Endothelial cell of hepatic sinusoid (primary cell): Measurements from ENCODE around the gene P2RX2.
"Not testable (repeated sequence)": the region's sequence is repeated elsewhere in the genome, so short reads cannot be mapped to it uniquely, and the experiment has no call there.

Experiments
- in situ Hi-C: cut with HindIII; loops from 2 replicates; pipeline ENCODE4 v1.10.0; 2017; ENCODE audit warnings: low sequenced_read_pairs

P2RX2 gene

DNA sequence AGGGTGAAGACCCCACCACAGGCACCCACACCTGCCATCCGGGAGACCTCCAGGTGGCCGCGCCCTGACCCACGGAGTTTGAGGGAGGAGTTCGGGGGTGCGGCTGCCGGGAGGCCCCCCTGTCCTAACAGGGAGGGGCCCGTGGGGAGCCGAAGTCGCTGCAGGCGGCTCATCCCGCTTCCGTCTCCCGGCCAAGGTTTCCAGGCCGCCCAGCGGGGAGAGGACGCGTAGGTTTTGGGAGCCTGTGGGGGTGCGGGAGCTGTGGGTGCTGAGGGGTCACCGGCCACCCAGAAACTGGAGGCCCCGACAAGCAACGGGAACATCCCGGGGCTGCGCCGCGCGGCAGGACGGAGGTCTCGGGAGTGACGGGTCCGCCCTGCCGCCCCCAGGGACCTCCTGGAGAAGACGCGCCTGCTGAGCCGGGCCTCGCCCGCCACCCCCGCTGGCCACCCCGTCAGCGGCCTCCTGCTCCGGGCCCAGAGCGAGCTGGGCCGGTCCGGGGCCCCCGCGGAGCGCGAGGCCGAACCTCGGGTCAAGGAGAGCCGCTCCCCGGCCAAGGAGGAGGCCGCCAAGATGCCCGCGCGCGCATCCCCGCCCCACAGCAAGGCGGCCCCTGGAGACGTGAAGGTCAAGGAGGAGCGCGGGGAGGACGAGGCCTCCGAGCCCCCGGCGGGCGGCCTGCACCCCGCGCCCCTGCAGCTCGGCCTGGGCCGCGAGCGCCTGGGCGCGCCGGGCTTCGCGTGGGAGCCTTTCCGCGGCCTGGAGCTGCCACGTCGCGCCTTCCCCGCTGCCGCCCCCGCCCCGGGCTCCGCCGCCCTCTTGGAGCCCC is 35.8 kb upstream of the P2RX2 start:
- in situ Hi-C loops = no loop called here

DNA sequence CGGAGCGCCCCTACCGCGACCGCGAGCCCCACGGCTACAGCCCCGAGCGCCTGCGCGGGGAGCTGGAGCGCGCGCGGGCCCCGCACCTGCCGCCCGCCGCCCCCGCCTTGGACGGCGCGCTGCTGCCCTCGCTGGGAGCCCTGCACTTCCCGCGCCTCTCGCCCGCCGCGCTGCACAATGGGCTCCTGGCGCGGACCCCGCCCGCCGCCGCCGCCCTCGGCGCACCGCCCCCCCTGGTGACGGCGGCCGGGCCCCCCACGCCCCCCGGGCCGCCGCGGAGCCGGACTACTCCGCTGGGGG is 35.2 kb upstream of the P2RX2 start:
- in situ Hi-C loops = no loop called here

DNA sequence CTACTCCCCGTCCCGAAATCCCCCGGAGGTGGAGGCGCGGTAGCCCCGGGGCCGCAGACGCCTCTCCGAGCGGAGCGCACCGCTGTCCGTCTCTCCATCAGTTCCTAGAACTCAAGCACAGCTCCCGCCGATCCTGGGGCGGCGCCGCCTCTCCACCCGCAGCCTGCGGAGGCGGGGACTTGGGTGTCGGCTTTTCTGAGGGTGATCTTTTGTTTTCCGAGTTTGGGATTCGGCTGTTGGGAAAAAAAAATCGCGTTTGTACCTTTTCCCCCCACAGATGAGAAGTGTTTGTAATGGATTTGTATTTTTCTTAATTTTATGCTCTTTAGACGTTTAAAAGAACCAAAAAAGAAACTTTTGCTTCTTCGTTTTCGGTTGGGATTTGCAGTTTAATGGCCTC is 34.8 kb upstream of the P2RX2 start:
- in situ Hi-C loops = no loop called here

DNA sequence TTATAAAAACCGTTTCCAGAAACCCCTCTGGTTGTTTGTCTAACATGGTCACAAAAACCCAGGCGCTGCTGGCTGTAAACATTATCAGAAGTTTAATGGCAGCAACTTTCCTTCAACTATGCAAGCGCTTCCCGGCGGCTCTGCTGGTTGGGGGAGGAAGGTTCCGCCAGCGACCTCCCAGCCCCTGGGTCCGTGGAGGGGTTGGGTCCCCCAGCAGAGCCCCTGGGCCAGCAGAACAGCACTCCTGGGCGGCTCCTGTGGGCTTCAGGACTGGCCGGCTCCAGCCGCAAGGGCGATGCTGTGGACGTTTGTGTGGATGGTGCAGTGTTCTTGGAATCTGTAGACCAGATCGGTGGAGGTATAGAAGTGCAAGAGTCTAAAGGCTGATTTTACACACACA is 34.1 kb upstream of the P2RX2 start:
- in situ Hi-C loops = no loop called here

DNA sequence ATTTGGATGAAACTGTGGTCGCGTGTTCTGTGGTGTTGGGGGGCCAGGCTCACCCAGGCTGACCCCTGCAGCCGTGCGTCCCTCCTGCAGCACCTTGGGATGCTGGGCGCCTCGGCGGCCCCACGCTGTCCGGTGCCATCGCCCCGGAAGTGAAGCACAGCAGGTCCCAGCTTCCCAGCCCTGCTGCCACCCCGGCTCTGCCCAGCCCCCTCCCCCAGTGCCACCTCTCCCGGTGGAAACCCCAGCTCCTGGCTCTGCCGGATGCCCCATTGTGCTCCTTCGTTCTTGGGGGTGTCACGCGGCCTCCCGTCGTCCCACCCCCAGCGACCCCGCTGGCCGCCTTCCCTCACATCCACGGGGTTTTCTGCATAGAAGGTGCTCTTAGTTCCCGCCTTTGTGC is 33.4 kb upstream of the P2RX2 start:
- in situ Hi-C loops = no loop called here

DNA sequence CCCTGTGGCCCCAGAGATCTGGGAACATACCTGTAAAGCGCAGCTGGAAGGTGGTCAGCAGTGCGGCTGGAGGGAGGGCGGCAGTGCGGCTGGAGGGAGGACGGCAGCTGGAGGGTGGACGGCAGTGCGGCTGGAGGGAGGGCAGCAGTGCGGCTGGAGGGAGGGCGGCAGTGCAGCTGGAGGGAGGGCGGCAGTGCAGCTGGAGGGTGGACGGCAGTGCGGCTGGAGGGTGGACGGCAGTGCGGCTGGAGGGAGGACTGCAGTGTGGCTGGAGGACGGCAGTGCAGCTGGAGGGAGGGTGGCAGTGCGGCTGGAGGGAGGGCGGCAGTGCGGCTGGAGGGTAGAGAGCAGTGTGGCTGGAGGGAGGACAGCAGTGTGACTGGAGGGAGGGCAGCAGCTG is 31.6 kb upstream of the P2RX2 start:
- in situ Hi-C loops = no loop called here

DNA sequence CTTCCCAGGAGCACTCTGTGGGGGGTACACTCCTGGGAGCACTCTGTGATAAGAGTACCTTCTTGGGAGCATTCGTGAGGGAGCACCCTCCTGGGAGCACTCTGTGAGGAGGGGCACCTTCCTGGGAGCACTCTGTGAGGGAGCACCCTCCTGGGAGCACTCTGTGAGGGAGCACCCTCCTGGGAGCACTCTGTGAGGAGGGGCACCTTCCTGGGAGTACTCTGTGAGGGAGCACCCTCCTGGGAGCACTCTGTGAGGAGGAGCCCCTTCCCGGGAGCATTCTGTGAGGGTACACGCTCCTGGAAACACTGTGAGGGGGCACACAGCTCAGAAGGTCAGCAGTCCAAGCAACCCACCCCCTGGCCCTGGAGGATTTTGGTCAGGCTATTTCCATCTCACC is 30.8 kb upstream of the P2RX2 start:
- in situ Hi-C loops = no loop called here

DNA sequence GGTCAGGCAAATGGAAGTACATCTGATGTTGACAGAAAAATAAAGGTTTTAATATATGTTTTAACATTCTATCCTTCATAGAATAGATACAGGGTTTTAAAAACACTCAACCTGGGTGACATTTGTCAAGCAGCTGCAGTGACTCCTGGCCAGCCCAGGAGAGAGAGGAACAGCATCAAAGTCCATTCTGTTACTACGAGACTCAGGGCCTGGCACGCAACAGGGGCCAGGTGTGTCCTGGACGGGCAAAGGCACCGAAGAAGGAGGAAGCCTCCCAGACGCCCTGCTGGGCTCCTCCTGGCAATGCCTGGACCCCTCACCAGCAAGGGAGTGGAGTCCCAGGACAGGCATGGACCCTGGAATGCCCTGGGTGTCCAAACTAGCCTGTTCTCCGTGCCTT is 30.3 kb upstream of the P2RX2 start:
- in situ Hi-C loops = no loop called here

DNA sequence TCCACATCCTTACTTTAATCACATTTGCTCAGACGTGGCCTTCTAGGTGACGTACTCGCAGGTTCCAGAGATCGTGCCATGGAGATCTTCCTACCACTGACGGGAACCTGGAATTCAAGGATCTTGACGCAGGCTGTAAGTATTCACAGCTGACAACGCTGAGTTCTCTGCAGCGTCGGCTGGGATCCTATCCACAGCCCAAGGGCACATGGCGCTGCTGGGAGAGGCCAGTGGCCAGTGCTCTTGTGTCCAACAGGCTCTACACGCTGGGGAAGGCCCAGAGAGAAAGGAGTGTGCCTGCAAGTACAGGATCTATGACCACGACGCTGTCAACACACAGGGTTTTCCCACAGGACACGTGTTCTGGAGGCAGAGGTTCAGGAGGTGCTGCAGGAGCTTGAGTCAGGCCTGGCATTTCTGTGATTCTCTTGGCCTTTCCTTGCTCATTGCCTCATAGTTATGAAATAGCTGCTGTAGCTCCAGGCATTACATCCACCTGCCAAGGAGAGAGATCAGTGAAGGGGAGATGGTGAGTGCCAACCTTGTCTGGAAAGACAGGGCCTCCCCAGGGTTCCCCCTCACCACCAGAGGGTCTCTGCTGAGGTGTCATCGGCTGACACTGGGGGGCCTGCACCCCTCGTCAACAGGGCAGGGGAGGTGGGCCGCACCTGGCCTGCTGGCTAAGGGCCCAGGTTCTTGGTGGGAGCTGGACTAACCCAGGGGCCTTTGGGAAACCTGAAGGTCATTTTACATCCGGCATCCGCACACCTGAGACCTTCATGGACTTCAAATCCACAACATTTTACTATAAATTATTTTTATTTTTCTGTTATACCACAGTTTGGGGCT is 29.5 kb upstream of the P2RX2 start:
- in situ Hi-C loops = no loop called here

DNA sequence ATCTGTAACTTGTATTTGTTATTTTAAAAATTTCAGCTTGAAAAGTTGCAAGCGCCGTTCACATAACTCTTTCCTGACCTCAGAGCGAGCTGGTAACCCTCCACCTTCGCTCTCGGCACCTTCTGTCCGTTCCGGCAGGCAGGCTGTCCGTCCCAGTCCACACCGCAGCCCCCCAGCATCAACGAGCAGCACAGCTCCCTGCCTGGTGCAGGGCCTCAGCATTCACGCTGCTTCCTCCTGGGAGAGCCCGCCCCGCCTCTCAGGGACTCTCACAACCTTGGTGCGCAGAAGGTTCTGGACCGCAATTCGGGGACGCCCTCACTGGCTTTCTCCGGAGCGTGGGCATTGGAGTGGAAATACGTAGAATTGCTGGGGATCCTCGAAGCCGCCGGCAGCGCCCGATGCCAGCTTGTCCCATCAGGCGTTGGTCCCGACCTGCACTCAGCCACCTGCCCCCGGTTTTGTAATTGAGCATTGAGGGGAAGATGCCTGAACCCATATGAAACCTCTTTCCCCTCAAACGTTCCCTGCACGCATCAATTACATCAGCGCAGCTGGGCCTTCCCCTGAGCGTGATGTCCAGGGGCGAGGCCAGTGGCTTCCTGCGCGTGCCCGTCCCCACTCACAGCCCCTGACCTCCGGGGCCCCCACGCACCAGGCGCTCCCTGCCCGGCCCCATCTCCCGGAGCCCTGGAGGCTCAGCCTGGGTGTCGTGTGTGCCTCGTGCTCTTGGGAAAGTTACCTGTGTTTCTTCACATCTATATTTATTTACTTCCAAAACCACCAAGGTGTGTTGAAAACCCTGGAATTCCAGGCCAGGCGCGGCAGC is 27.3 kb upstream of the P2RX2 start:
- in situ Hi-C loops = no loop called here

DNA sequence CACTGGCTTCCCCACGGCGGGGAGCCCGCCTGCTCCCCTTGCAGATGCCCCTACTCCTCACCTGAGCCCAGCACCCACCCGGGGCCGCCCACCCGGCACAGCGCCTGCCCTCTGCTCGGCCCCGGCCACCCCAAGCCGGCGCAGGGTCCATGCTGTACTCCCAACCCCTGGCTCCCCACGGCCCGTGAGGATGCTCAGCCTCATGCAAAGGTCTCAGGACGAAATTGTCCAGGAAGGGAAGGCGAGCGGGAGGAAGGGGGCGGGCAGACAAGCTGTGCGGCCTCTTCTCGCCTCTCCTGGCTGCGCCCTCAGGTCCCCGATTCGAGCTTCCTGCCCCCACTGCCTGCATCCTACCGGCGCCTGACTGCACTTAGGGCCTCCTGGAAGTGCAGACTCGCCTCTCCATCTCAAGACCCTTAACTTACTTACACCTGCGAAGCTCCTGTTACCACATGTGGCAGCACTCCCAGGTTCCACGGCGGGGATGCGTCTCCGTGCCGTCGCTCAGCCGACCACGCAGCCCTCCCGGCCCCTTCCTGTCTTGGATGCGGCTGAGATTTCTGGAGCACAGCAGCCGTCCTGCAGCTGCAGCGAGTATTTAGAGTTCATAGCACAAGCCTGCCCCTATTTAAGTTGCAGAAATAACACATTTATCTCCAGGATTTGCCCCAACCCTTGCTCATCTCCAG is 26.1 kb upstream of the P2RX2 start:
- in situ Hi-C loops = no loop called here

DNA sequence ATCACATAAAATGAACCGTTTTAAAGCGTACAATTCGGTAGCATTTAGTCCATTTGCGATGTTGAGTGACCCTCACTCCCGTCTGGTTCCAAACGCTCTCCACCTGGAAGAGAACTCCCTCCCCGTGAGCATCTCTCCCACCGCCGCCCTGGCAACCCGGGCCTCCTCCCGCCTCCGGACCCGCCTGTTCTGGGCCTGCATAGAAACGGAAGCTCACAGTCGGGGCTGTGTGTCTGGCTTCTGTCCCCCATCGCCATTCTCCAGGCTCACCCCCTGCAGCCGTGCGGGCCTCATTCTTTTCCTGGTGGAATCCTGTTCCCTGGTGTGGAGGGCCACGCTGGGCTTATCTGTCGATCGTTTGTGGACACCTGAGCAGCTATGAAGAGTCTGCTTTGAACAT is 25.5 kb upstream of the P2RX2 start:
- in situ Hi-C loops = no loop called here

DNA sequence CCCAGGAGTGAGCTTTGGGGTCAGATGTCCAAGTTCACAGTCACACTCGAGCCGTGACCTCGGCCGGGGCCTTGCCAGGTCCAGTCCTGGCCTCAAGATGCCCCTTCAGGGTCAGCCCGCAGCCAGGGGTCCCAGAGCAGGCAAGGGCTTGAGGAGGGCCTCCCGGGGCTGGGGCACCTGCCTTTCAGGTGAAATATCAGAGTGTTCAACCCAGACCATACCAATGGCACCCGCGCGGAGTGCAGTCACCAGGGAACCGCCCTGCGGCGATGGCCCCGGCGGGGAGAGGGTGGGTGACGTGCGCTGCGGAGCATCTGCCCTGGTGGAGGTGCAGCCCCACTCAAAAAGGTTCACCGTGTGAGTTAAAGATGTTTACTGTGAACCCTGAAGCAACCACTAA is 25.1 kb upstream of the P2RX2 start:
- in situ Hi-C loops = no loop called here

DNA sequence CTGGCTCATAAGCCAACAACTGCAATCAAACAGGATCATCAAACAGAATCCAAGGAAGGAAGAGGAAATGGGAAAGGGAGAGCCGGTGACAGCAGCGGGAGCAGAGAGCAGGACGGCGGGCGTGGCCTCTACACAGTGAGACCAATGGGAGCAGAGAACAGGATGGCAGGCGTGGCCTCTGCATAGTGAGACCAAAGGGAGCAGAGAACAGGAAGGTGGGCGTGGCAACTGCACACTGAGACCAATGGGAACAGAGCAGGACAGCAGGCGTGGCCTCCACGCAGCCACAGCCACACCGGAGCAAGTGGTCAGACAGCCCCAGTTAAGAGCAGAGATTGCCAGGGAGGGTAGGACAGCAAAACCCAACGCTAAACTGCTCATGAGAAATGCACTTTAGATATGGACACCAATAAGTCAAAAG is 24.6 kb upstream of the P2RX2 start:
- in situ Hi-C loops = no loop called here

DNA sequence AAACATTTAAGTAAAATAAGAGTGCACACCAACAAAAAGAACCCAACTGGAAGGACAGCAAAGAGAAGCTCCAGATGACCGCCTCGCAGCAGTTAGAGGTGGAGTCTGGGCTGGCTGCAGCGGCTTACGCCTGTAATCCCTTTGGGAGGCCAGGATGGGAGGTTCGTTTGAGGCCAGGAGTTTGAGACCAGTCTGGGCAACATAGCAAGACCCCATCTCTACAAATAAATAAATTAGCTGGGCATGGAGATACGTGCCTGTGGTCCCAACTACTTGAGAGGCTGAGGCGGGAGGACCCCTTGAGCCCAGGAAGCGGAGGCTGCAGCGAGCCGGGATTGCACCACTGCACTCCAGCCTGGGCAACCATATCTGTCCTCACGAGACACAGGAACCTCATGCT is 23.4 kb upstream of the P2RX2 start:
- in situ Hi-C loops = no loop called here

DNA sequence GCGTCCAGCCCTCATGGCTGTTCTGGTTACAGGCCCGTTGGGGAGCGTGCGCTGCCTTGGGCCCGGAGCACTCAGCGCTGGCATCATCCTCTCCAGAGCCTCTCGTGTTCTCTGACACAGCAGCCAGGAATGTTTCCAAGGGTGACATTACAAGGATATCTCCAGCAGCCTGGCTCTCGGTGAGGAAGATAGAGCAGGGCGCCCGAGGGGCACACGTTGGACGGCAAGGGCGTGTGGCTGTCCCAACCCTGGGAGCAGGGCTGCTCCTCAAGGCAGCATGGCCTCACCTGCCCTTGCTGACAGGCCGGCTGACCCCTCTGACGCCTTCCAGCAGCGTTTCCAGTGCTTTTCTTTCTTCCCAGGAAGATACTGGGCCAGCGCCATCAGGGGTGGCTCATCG is 22.6 kb upstream of the P2RX2 start:
- in situ Hi-C loops = no loop called here

DNA sequence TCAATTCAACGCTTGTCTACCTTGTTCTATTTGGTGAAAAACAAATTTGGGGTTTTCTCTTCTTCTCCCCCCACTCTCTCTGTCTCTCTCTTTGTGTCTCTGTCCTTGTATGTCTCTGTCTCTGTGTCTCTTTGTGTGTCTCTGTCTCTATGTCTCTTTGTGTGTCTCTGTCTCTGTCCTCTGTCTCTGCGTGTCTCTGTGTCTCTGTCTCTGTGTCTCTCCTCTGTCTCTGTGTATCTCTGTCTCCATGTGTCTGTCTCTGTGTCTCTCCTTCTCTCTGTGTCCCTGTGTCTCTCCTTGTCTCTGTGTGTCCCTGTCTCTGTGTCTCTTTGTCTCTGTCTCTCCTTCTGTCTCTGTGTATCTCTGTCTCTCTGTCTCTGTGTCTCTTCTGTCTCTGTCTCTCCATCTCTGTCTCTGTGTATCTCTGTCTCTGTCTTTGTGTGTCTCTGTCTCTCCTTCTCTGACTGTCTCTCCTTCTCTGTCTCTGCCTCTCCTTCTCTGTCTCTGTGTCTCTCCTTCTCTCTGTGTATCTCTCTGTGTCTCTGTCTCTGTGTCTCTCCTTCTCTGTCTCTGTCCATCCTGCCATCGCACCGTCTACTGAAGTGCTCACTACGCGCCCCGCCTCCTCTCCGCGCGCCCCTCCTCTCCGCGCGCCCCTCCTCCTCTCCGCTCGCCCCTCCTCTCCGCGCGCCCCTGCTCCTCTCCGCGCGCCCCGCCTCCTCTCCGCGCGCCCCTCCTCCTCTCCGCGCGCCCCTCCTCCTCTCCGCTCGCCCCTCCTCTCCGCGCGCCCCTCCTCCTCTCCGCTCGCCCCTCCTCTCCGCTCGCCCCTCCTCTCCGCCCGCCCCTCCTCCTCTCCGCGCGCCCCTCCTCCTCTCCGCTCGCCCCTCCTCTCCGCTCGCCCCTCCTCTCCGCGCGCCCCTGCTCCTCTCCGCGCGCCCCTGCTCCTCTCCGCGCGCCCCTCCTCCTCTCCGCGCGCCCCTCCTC is 21.0 kb upstream of the P2RX2 start:
- in situ Hi-C loops = no loop called here

DNA sequence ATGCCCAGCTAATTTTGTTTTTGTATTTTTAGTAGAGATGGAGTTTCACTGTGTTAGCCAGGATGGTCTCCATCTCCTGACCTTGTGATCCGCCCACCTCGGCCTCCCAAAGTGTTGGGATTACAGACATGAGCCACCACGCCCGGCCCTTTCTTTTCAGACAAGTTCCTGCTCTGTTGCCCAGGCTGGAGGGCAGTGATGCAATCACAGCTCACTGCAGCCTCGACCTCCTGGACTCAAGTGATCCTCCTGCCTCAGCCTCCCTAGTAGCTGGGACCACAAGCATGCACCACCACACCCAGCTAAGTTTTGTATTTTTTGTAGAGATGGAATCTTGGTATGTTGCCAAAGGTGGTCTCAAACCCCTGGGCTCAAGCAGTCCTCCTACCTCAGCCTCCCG is 19.1 kb upstream of the P2RX2 start:
- in situ Hi-C loops = not testable (repeated sequence)
